ENCODE data around the gene CEP170B. TPM values are rescaled to one million over a fixed set of nuclear protein-coding genes. Genes with fewer than 3 reads are reported as not detected.
A peak's percentile ranks its signal among the peaks of the same experiment; 100 is the strongest.

The CEP170B gene
- total and polyA plus RNA-seq, 2 of the 13 experiments (the other 11 are each of a cell fraction or from before 2014, with no cell fraction given), result 4.3 to 8.8 TPM

DNA sequence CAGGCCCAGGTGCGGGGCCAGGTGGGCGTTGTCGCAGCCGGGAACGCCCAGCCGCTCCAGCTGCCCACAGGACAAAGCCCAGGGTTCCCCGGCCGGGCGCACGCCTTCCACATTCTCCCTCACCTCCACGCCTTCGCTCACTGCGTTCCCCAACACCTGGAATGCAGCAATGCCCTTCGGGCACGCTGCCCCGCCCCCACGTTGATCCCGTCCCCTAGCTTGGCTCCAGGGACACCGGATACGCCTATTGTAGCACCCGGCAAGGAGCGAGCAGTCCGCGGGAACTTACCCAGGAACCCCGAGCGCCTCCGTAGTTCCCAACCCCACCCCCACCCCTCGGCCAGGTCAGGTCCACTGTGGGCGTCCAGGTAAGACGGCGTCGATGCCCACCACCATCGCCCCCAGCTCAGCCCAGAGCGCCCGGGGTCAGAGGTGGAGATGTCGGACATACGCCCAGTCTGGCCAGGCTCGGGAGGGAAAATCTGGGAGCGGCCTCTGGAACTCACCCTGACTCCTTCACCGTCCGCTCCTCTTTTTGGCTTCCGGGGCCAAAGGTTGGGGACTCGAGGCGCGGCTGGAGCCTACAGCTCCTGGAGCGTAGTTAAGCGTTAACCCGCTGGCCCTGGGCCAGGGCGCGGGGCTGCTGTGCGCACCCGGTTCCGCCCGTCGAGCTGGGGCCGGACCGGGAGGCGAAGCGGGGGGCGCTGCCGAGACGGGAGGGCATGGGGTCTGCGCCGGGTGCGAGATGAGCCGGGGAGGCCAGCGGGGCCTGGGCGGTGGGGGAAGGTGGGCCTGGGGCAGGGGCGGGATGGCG lies 594 bp upstream of the CEP170B start (continued):
- peak; percentile 65; the same call in 1 of the 2 replicates for TF ChIP-seq ARNTL (CRISPR knock-in tag; IDR thresholded peaks at IDR 0.05)
- no peak for TF ChIP-seq ZNF644 (CRISPR knock-in tag; IDR thresholded peaks at IDR 0.05; ENCODE audit: low read depth)
- no peak for TF ChIP-seq TEAD2 (CRISPR knock-in tag; IDR thresholded peaks at IDR 0.05)
- TF ChIP-seq ZFP37 (CRISPR knock-in tag; IDR thresholded peaks at IDR 0.05; ENCODE audit: borderline replicate concordance), result no peak
- no peak for TF ChIP-seq ZNF747 (CRISPR knock-in tag; IDR thresholded peaks at IDR 0.05; ENCODE audit: borderline replicate concordance)
- no peak for TF ChIP-seq SMC3 (IDR thresholded peaks at IDR 0.05; ENCODE audit: low read length)
- TF ChIP-seq XBP1 (CRISPR knock-in tag; IDR thresholded peaks at IDR 0.05), result no peak
- TF ChIP-seq, protein P1, sequence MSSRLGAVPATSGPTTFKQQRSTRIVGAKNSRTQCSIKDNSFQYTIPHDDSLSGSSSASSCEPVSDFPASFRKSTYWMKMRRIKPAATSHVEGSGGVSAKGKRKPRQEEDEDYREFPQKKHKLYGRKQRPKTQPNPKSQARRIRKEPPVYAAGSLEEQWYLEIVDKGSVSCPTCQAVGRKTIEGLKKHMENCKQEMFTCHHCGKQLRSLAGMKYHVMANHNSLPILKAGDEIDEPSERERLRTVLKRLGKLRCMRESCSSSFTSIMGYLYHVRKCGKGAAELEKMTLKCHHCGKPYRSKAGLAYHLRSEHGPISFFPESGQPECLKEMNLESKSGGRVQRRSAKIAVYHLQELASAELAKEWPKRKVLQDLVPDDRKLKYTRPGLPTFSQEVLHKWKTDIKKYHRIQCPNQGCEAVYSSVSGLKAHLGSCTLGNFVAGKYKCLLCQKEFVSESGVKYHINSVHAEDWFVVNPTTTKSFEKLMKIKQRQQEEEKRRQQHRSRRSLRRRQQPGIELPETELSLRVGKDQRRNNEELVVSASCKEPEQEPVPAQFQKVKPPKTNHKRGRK (CRISPR knock-in tag; IDR thresholded peaks at IDR 0.05), result no peak
- TF ChIP-seq CBX1 (IDR thresholded peaks at IDR 0.05; ENCODE audit: low read depth), result no peak
- TF ChIP-seq, protein P2, sequence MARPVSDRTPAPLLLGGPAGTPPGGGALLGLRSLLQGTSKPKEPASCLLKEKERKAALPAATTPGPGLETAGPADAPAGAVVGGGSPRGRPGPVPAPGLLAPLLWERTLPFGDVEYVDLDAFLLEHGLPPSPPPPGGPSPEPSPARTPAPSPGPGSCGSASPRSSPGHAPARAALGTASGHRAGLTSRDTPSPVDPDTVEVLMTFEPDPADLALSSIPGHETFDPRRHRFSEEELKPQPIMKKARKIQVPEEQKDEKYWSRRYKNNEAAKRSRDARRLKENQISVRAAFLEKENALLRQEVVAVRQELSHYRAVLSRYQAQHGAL (CRISPR knock-in tag; IDR thresholded peaks at IDR 0.05; ENCODE audit: not compliant biosample characterization), result no peak
- TF ChIP-seq PCBP1 (IDR thresholded peaks at IDR 0.05; ENCODE audit: borderline replicate concordance, low read depth, low read length), result 0 out of 2 replicates have a peak, but pooled peaks have one; percentile 65
- no peak for TF ChIP-seq ZBTB1 (CRISPR knock-in tag; IDR thresholded peaks at IDR 0.05; ENCODE audit: borderline replicate concordance)
- TF ChIP-seq MEIS2 (CRISPR knock-in tag; IDR thresholded peaks at IDR 0.05), result peak; percentile 28; the same call in 1 of the 2 replicates
- TF ChIP-seq ZFP36 (IDR thresholded peaks at IDR 0.05; ENCODE audit: borderline replicate concordance, low read depth, low read length, partially characterized antibody), result no peak
- no peak for TF ChIP-seq ZC3H4 (CRISPR knock-in tag; IDR thresholded peaks at IDR 0.05; ENCODE audit: borderline replicate concordance)
- no peak for TF ChIP-seq PRPF4 (IDR thresholded peaks at IDR 0.05; ENCODE audit: low read depth, low read length, poor library complexity, severe bottlenecking)
- peak; percentile 60; the same call in 1 of the 2 replicates for TF ChIP-seq NRL (CRISPR knock-in tag; IDR thresholded peaks at IDR 0.05; ENCODE audit: borderline replicate concordance)
- TF ChIP-seq ZNF768 (CRISPR knock-in tag; IDR thresholded peaks at IDR 0.05), result no peak; the same call in 1 of the 2 replicates
- no peak for TF ChIP-seq KDM1A (CRISPR knock-in tag; IDR thresholded peaks at IDR 0.05)
- no peak for TF ChIP-seq ZNF207 (IDR thresholded peaks at IDR 0.05; ENCODE audit: borderline replicate concordance)
- peak; percentile 71 for TF ChIP-seq MED8 (CRISPR knock-in tag; IDR thresholded peaks at IDR 0.05; ENCODE audit: insufficient replicate concordance)
- no peak for TF ChIP-seq ZNF678 (CRISPR knock-in tag; IDR thresholded peaks at IDR 0.05)
- peak; percentile 68 for TF ChIP-seq NR2F6 (IDR thresholded peaks at IDR 0.05)
- TF ChIP-seq NR2F6 (CRISPR knock-in tag; IDR thresholded peaks at IDR 0.05), result no peak; the same call in none of the 2 replicates
- peak; percentile 66 for TF ChIP-seq ELF1 (CRISPR knock-in tag; IDR thresholded peaks at IDR 0.05)
- 0 out of 2 replicates have a peak, but pooled peaks have one; percentile 6 for TF ChIP-seq ISL2 (CRISPR knock-in tag; IDR thresholded peaks at IDR 0.05)
- TF ChIP-seq ZNF563 (CRISPR knock-in tag; IDR thresholded peaks at IDR 0.05), result no peak
- 0 out of 2 replicates have a peak, but pooled peaks have one; percentile 22 for TF ChIP-seq ZNF713 (CRISPR knock-in tag; IDR thresholded peaks at IDR 0.05)
- TF ChIP-seq, protein P3, sequence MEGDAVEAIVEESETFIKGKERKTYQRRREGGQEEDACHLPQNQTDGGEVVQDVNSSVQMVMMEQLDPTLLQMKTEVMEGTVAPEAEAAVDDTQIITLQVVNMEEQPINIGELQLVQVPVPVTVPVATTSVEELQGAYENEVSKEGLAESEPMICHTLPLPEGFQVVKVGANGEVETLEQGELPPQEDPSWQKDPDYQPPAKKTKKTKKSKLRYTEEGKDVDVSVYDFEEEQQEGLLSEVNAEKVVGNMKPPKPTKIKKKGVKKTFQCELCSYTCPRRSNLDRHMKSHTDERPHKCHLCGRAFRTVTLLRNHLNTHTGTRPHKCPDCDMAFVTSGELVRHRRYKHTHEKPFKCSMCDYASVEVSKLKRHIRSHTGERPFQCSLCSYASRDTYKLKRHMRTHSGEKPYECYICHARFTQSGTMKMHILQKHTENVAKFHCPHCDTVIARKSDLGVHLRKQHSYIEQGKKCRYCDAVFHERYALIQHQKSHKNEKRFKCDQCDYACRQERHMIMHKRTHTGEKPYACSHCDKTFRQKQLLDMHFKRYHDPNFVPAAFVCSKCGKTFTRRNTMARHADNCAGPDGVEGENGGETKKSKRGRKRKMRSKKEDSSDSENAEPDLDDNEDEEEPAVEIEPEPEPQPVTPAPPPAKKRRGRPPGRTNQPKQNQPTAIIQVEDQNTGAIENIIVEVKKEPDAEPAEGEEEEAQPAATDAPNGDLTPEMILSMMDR (CRISPR knock-in tag; IDR thresholded peaks at IDR 0.05), result 0 out of 2 replicates have a peak, but pooled peaks have one; percentile 9
